8988T (cell line): ENCODE results near the gene BRSK1.
"Not testable (repeated sequence)": the region's sequence is repeated elsewhere in the genome, so short reads cannot be mapped to it uniquely, and the experiment has no call there.

Source experiments
- DNase-seq: peaks from one replicate; pipeline ENCODE4 v3.0.0; 2011

The BRSK1 gene

DNA sequence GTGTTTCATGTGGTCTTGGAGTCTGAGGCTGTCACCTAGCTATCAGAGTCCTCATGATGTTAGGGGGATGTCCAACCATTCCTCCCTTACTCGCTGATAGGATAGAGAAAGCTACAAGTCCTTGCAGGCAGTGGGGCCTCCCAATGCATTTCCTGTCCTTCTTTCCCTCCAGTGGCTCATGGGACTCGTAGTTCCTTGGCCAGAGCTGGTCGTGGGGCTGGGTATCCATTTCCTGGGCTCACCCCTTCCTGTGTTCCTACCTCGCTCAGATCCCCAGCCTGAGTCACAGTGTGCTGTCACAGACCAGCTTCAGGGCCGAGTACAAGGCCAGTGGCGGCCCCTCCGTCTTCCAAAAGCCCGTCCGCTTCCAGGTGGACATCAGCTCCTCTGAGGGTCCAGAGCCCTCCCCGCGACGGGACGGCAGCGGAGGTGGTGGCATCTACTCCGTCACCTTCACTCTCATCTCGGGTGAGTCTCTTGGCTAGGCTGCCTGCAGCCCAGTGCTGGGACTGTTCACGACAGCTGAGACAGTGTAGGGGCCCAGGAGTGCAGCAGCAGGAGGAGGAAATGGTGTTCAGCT lies 22.3 kb downstream of the BRSK1 start:
- peak; percentile 32 for DNase-seq

DNA sequence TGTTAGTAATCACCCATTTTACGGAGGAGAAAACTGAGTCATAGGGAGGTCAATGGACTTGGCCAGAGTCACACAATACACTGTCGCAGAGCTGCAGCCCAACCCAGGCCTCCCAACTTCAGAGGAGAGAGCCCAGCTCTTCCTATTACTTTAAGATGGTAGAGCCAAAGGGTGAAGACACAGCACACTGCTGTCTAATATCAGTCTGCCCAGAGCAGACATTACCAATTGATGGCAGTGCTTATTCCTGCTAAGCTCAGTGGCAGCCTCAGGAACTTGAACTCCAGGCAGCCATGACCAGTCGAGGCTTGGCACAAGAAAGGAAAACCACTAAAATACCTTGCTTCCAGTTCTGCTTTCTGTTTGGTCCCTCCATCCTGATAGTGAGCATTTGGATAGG lies 22.9 kb downstream of the BRSK1 start:
- DNase-seq: peak; percentile 10

DNA sequence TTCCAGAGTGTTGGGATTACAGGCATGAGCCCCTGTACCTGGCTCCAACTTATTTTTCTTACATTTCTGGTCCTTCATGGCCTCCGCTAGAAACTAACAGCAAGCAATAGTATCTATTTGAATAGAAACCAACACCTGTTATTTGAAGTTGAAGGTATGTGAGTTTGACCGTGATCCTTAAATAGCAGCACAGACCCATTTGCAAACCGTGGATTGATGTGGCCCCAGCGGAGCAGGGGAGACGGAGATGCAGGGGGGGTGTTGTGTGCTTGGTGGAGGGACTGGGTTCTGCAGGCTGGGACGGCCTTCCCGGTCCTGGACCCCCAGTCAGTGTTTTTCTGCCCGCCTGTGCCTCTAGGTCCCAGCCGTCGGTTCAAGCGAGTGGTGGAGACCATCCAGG lies 24.5 kb downstream of the BRSK1 start:
- peak; percentile 1 for DNase-seq

DNA sequence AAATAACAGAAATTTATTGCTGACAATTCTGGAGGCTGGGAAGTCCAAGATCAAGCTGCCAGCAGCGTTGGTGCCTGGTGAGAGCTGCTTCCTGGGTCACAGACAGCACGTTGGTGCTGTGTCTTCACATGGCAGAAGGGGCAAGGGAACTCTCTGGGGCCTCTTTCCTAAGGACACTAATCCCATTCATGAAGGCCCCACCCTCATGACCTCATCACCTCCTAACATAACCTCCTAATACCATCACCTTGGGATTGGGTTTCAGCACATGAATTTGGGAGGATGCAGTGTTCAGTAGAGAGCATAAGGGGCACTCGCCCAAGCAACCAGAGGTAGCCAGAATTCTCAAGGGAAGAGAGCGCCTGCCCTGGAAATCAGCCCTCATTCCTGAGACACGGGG lies 25.7 kb downstream of the BRSK1 start:
- no peak for DNase-seq

DNA sequence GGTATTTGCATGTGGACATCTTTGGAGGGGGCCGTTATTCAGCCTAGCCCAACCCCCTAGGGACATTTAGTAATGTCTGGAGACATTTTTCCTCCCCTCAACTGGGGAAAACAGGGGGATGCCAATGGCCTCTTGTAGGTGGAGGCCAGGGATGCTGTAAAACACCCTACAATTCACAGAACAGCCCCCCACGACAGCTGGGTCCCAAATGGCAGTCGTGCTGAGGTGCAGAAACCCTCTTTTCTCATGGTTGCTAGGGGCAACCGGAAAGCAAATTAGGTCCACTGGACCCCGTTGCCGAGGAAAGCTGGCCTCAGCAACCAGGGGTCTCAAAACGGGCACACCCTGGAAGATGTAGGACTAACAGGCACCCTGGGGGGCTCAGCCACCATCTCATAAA lies 26.7 kb downstream of the BRSK1 start:
- no peak for DNase-seq

DNA sequence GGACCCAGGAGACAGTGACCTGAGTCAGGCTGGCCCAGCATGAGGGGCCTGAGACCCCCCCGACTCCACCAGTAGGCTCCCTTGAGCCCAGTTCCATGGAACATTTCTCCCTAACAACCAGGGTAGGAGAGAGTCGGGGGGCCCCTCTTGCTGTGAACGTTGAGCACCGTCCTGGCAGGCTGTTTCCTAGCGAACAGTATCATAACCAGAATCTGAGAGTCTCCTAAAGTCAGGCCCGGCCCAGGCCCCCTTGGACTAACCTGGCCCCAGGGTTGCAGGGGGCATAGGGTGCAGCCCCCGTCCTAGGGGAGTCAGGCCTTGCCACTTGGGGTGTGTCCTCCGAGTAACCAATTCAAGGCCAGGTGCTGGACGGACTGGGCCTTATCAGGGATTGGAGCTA lies 27.6 kb downstream of the BRSK1 start:
- no peak for DNase-seq

DNA sequence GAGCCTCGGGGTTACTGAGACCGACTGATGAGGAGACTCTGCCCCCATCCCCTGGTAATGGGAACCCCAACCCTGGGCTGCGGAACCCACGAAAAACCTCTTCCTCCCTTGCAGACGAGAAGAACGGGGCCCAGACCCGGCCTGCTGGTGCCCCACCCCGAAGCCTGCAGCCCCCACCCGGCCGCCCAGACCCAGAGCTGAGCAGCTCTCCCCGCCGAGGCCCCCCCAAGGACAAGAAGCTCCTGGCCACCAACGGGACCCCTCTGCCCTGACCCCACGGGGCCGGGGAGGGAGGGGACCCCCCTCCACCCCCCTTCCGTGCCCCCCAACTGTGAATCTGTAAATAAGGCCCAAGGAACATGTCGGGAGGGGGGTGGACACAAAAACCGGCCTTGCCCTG lies 28.0 kb downstream of the BRSK1 start:
- DNase-seq: peak; percentile 9

DNA sequence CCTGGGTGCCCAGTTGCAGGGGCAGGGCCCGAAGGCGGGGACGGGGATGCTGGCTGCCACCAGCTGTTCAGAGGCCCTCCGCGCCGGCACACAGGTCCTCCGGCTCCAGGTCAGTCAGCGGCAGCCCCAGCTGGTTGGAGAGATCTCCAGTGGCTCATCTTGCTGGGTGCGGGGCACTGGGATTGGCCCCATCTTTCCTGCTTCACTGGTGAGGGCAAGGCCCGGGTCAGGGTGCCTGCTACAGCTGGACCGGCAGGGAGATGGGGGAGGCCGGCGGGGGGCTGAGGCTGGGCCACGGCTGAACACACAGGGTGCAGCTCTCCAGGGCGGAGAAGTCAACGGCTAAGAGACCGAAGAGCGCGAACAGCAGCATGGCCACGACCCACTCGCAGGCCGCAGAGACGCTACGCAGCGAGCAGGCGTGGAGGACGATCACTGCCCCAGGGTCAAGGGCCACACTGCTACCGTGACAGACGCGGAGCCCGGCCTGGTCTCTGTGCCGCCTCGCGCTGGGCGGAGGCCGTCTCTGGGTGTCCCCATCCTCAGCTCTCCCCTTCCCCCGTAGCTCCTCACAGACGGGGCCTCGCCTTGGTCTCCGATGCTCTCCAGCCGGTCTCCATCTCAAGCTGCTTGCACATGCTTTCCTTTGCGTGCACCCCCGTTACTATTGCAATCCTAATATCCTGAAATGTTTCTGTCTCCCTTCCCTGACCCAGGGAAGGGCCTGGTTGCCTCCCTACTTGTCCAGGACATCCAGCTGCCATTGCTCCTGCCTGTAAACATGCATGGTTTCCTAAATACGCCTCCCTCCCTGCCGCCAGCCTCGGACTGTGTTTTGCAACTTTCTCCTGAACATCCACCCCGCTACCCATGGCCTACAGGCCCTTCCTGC lies 29.1 kb downstream of the BRSK1 start:
- DNase-seq: no peak

DNA sequence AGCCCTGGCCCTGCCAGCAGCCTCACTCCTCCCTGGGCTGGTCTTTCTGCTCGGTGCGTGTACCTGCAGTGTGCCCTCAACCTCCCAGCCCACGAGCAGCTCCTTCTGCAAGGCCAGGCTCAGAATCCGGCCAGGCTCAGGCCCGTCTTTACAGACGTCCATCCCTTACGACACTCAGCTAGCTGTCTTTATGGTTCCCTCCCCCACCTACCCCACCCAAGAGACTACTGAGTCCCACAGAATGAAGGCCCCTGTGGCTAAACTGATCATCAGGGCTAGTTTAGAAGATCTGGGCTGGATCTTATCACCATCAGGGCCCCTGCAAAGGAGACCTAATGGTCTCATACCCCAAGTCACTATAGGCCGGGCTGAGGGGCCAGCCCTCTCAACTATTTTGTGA lies 30.6 kb downstream of the BRSK1 start:
- DNase-seq: no peak

DNA sequence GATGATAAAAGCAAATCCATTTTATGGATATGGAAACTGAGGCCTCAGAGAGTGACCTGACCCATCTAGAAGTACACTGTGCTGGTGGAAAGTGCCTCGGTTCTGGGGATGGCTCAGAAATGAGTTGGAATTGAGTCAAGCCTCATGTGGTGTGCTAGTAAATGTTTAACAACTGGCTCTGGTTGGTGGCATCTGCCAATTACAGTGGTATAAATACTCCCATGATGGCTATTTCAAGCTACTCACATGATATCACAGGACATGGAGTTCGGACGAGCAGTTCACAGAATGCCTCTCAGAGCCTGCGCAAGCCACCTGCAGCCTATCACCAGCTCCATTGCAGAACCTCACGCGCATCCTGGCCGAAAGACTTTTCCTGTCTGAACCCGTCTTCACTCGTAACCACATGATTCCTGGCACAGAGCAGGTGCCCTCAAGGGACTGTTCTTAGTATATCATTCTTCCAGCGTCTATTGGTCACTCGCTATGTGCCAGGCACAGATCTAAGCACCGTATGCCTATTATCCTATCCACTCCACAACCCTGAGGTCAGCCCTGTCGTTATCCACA lies 32.2 kb downstream of the BRSK1 start:
- no peak for DNase-seq

DNA sequence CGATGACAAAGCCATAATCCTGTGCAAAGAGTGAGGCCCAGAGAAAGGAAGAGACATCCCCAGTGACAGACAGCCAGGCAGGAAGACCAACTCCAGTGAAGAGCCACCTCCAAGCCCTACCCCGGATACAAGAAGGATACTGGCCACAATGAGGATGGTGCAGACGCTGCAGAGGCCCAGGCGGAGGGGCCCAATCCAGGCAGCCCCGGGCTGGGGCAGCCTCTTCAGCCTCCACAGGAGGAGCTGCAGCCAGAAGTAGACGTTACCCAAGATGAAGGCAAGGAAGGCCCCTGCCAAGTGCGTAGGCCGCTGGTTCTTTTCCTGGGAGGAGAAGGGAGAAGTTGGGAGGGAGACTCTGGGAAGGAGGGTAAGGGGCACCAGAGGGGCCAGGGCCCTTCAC lies 32.8 kb downstream of the BRSK1 start:
- DNase-seq: no peak

DNA sequence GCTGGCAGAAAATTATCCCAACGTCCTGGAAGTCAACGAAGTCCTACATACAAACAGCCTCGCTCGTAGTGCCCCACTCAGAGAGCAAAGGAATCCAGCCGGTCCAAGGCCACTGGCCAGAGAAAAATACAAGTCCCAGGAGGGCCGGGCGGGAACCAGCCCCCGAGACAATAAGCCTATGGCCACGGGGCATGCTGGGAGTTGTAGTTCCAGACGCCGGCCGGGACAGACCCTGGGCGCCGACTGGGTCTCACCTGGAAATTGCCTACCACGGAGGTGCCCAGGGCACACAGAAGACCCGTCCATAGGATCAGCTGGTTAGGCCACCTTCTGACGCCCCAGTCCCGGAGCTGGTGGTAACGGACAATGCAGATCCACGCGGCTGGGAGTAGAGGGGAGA lies 36.0 kb downstream of the BRSK1 start:
- peak; percentile 81 for DNase-seq

DNA sequence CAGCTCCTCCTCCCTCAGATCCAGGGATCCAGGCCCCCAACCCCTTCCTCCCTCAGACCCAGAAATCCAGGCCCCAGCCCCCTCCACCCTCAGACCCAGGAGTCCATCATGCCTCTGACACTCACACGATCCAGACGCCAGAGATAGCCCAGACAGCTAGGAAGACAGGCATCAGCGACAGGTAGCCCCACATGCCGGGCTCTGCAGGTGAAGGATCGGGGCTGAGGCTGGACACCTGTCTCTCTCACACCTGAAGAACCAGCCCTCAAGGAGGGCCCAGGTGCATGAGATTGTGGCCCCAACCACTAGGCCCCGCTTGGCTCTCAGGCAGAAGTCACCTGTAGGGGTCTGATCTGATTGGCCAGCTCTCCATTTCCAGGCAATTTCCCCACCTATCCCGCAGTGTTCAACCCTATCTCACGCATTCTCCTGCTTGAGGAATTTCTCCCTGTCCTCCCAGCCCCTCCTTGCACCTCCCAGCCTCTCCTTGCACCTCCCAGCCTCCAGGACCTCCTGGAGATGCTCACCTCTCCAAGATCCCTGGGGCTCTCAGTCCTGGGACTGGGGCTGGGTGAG lies 37.1 kb downstream of the BRSK1 start:
- no peak for DNase-seq

DNA sequence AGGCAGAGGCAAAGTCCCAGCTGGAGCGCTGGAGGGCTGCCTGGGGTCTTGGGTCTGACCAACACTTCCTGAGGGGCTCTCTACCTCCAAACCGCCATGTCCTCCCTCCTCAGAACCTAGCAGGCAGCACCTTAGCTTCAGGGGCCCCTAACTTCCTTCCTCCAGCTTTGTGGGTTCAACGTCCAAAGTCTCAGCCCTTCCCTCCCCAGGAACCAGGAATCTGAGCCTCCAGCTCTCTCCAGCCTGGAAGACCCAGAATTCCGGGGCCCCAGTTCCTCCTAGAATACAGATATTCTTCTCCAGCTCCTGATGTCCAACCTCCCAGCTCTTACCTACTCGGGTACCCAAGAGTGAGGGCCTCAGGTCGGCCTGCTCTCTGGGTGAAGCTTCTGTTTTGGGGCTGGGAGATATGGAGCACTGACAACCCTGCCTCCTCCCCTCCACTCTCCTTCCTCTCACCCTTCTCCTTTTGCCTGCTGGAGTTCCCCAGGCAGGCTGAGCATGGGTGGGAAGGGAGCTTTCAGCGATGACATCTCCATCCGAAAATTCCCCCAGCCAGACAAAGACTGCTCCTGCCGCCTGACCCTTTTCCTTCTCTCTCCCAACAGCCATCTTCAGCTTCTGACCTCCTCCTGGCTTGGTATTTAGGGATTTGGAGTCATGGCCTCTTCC lies 37.8 kb downstream of the BRSK1 start:
- DNase-seq: no peak

DNA sequence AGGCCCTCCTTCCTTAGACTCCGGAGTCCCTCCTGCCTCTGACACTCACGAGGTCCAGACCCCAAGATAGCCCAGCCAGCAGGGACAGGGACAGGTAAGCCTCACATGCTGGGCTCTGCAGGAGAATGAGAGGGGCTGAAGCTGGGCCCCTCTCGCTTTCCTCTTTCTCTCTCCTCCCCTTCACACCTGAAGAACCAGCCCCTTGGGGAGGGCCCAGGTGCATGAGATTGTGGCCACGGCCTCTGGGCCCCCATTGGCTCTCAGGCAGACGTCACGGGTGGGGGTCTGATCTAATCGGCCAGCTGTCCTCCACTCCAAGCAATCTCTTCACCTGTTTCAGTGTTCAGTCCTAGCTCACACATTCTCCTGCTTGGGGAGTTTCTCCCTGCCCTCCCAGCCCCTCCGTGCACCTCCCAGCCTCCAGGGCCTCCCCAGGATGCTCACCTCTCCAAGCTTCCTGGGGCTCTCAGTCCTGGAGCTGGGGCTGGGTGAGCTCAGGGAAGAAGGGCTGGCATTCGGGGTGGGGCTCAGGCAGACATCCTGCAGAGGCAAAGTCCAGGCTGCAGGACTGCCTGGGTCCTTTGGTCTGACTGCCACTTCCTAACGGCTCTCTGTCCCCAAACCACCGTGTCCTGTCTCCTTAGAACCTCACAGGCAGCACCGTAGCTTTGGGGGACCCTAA lies 38.5 kb downstream of the BRSK1 start:
- DNase-seq: no peak

DNA sequence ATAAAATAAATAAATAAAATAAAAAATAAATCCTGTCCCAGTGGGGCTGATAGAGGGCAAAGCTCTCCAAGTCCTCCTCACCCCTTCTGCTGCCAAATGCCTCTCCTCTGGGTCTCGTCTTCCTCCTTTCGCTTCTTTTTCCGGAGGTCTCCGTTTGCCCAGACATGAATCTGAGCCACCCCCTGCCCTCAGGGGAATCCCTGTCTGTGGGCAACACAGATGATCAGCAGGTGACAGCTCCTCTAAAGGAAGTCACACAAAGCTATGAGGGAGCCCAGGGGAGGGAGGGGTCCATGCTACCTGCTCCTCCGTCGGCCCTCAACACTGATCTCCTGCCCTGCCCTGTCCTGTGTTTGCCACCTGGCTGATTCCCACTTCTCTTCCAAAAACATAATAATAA lies 40.9 kb downstream of the BRSK1 start:
- no peak for DNase-seq

DNA sequence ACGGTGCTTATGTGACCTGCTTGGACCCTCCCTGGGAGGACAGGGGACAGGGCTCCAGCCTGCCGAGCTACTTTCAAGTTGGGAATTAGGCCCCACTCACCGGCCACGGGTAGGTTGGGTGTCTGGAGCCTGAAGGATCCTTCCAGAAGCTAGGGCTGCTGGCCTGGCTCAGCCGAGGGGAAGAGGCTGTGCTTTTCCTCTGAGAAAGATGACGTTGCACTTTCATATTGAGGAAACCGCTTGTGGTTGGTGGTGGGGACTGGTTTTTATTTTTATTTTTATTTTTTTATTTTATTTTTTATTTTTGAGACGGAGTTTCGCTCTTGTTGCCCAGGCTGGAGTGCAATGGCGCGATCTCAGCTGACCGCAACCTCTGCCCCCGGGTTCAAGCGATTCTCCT lies 41.4 kb downstream of the BRSK1 start, which contains the start of gene TMEM150B:
Gene TMEM150B, minus strand, starts transcription at position 170 of the 400 bp plus-strand sequence. CDS start 4,305 bp downstream, outside the sequence.
- no peak for DNase-seq

DNA sequence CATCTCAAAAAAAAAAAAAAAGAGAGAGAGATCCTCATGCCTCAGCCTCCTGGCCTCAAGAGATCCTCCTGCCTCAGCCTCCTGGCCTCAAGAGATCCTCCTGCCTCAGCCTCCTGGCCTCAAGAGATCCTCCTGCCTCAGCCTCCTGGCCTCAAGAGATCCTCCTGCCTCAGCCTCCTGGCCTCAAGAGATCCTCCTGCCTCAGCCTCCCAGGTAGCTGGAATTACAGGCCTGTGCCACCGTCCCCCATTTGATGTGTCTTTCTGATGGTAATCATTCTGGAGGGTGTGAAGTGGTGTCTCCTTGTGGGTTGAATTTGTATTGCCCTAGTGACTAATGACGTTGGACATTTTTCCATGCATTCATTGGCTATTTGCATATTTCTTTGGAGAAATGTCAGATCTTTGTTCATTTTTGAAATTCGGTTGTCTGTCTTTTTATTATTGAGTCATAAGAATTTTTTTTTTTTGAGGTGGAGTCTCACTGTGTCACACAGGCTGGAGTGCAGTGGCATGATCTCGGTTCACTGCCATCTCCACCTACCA lies 45.0 kb downstream of the BRSK1 start:
- not testable (repeated sequence) for DNase-seq

DNA sequence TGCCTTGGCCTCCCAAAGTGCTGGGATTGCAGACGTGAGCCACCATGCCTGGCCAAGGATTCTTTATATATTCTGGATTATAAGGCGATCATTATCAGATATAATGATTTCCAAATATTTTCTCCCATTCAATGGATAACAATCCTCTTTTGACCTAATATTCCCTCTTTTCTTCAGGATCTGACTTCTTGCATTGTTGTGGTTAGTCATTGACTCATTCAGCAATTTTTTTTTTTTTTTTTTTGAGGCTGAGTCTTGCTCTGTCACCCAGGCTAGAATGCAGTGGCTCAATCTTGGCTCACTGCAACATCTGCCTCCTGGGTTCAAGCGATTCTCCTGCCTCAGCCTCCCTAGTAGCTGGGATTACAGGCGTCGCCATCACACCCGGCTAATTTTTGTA lies 46.0 kb downstream of the BRSK1 start:
- DNase-seq: not testable (repeated sequence)

DNA sequence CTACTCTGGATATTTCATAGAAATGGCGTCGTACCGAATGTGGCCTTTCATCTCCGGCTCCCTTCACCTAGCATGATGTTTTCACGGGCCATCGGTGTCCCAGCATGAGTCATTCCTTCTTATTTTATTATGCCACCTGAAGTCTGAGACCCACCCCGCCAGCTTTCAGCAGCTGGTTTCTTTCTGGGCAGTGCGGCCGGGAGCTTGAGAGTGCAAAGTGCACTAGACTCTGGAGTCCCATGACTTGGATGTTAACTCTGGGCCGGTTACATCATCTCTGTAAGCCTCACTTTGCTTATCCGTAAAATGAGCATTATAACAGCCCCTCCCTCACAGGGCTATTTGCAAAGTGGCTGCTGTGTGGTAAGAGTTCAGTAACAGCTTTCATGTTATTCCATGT lies 50.1 kb downstream of the BRSK1 start:
- no peak for DNase-seq

DNA sequence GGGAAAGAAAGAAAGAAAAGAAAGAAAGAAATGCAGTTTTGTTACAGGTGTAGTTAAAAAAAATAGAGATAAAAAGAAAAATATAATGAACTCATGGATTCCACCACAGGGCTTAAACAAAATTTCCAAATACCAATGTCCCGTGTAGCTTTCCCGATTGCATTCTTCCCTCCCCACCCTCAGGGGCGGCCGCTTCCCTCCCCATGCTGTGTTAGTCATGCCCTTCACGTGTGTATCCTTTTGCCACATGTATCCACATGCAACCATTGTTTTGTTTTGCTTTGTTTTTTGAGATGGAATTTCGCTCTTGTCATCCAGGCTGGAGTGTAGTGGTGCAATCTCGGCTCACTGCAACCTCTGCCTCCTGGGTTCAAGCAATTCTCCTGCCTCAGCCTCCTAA lies 52.3 kb downstream of the BRSK1 start:
- DNase-seq: no peak
